ENCODE data around the gene ERBIN. TPM values are rescaled to one million over a fixed set of nuclear protein-coding genes. Genes with fewer than 3 reads are reported as not detected.

The ERBIN gene
- total RNA-seq, 1 experiment from 2014 or later, result 143 TPM

DNA sequence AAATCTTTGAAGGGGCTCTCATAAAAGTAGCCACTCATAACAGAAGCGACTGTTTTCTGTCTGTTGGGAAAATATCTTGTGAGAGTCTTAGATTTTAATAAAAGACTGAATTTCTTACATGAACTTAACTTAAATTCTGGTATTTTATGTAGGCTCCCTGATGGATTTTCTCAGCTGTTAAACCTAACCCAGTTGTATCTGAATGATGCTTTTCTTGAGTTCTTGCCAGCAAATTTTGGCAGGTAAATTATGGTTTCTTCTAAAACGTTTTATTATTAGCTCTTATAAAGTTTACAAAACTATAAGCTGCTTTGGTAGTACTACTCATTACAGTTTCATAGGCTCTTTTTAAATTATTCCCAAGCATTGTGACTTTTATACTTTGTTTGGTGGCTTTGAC is 87.0 kb downstream of the ERBIN start:
- no peaks in the 10 kb centered on the region for H3K9me3 ChIP-seq (ENCODE audit: insufficient read depth, low read depth)
- H3K4me1 ChIP-seq (replicated peaks; ENCODE audit: insufficient read depth), result no peaks in the 10 kb centered on the region
- POLR2A ChIA-PET (ENCODE audit: unreplicated experiment), result no interaction called here
- no peak for DNase-seq
- no peak overlapping the region for H3K27ac ChIP-seq
- CTCF ChIA-PET, result no interaction called here
- peaks cover 34% of the 10 kb centered on the region for H4K20me1 ChIP-seq (ENCODE audit: insufficient read depth)
- peaks cover 51% of the 10 kb centered on the region for H3F3A ChIP-seq (ENCODE audit: insufficient read depth, low read depth)
- no peak for TF ChIP-seq EZH2 (IDR thresholded peaks at IDR 0.05; ENCODE audit: low read depth)
- TF ChIP-seq, protein P1, sequence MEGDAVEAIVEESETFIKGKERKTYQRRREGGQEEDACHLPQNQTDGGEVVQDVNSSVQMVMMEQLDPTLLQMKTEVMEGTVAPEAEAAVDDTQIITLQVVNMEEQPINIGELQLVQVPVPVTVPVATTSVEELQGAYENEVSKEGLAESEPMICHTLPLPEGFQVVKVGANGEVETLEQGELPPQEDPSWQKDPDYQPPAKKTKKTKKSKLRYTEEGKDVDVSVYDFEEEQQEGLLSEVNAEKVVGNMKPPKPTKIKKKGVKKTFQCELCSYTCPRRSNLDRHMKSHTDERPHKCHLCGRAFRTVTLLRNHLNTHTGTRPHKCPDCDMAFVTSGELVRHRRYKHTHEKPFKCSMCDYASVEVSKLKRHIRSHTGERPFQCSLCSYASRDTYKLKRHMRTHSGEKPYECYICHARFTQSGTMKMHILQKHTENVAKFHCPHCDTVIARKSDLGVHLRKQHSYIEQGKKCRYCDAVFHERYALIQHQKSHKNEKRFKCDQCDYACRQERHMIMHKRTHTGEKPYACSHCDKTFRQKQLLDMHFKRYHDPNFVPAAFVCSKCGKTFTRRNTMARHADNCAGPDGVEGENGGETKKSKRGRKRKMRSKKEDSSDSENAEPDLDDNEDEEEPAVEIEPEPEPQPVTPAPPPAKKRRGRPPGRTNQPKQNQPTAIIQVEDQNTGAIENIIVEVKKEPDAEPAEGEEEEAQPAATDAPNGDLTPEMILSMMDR (conservative IDR thresholded peaks at IDR 0.05), result no peak
- no peak overlapping the region for H3K4me3 ChIP-seq
- no TSS peak for BruUV-seq (replicated peaks)
- no peak overlapping the region for H2AFZ ChIP-seq
- H3K4me2 ChIP-seq, result no peak overlapping the region
- no peaks in the 10 kb centered on the region for H3K9me2 ChIP-seq (ENCODE audit: insufficient read depth)
- peaks cover 36% of the 10 kb centered on the region for H3K79me2 ChIP-seq (ENCODE audit: low read depth)
- H3K36me3 ChIP-seq (ENCODE audit: low read depth), result 0 out of 2 replicates have a peak, but pooled peaks cover 20% of the 10 kb centered on the region
- H3K27me3 ChIP-seq (ENCODE audit: insufficient read depth, low read depth), result no peaks in the 10 kb centered on the region
- intact Hi-C loops (cut with micrococcal nuclease; ENCODE audit: unreplicated experiment), result loop anchor here (10.0 kb wide), 1 partner anchor 249 kb away; no protein-coding TSS in a partner anchor

DNA sequence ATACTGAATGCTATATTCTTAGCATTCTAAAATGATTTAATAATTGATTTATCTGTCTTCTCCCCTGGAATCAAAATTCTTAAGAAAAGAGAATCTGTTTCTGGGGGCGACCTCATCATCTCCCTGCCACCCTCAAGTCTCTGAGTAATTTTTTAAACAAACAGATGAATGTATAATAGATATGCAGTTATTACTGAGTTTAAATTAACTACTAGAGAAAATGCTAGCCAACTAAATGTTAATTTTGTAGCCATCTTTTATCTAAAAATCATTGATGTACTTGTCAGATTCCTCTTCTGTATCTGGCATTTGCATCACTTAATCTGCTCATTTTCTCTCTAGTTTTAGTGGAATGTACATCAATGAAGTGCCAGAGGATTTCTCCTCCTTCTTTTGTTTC is 87.5 kb downstream of the ERBIN start:
- H2AFZ ChIP-seq, result no peak overlapping the region
- no peaks in the 10 kb centered on the region for H3K9me2 ChIP-seq (ENCODE audit: insufficient read depth)
- 0 out of 2 replicates have a peak, but pooled peaks cover 20% of the 10 kb centered on the region for H3K36me3 ChIP-seq (ENCODE audit: low read depth)
- intact Hi-C loops (cut with micrococcal nuclease; ENCODE audit: unreplicated experiment), result loop anchor here (10.0 kb wide), 1 partner anchor 249 kb away; no protein-coding TSS in a partner anchor
- H3K79me2 ChIP-seq (ENCODE audit: low read depth), result peaks cover 31% of the 10 kb centered on the region
- H3K4me1 ChIP-seq (replicated peaks; ENCODE audit: insufficient read depth), result no peaks in the 10 kb centered on the region
- CTCF ChIA-PET, result no interaction called here
- no peak for TF ChIP-seq EZH2 (IDR thresholded peaks at IDR 0.05; ENCODE audit: low read depth)
- TF ChIP-seq, protein P1 (conservative IDR thresholded peaks at IDR 0.05), result no peak
- no peaks in the 10 kb centered on the region for H3K27me3 ChIP-seq (ENCODE audit: insufficient read depth, low read depth)
- H3K4me2 ChIP-seq, result no peak overlapping the region
- peaks cover 35% of the 10 kb centered on the region for H4K20me1 ChIP-seq (ENCODE audit: insufficient read depth)
- peaks cover 51% of the 10 kb centered on the region for H3F3A ChIP-seq (ENCODE audit: insufficient read depth, low read depth)
- H3K4me3 ChIP-seq, result no peak overlapping the region
- H3K9me3 ChIP-seq (ENCODE audit: insufficient read depth, low read depth), result no peaks in the 10 kb centered on the region
- no TSS peak for BruUV-seq (replicated peaks)
- H3K27ac ChIP-seq, result no peak overlapping the region
- no peak for DNase-seq
- POLR2A ChIA-PET (ENCODE audit: unreplicated experiment), result no interaction called here

DNA sequence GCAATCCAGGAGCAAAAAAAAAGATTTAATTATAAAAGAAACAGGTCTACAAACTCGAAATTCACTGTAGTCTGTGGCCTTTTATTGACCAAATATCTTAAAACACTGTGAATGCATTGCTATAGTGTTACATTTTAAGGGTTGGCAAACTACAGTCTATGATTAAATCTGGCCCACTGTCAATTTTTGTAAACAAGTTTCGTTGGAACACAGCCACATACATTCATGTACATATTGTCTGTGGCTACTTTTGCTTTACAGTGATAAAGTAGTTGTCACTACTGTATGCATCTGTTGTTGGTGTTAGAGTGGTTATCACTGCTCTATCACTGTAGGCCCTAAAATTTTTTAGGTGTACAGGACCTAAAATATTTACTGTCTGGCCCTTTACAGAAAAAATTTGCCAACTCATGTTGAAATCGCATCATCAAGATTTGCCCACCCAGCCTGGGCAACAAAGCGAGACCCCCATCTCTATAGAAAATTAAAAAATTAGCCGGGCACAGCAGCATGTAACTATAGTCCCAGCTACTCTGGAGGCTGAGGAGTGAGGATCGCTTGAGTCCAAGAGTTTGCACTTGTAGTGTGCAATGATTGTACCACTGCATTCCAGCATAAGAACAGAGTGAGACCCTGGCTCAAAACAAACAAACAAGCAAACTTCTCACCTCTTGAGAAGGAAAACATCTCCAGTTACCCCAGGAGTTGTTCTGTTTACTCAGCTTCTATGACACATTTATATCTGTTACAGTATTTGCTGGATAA is 89.0 kb downstream of the ERBIN start:
- peaks cover 24% of the 10 kb centered on the region for H3K79me2 ChIP-seq (ENCODE audit: low read depth)
- no TSS peak for BruUV-seq (replicated peaks)
- H3K4me1 ChIP-seq (replicated peaks; ENCODE audit: insufficient read depth), result no peaks in the 10 kb centered on the region
- ChIA-PET POLR2A (ENCODE audit: unreplicated experiment) (no interaction called here), CTCF (no interaction called here)
- no peak overlapping the region for H3K4me3 ChIP-seq
- TF ChIP-seq EZH2 (IDR thresholded peaks at IDR 0.05; ENCODE audit: low read depth), result no peak
- TF ChIP-seq, protein P1 (conservative IDR thresholded peaks at IDR 0.05), result no peak
- H4K20me1 ChIP-seq (ENCODE audit: insufficient read depth), result peaks cover 35% of the 10 kb centered on the region
- intact Hi-C loops (cut with micrococcal nuclease; ENCODE audit: unreplicated experiment), result loop anchor here (10.0 kb wide), 1 partner anchor 251 kb away; no protein-coding TSS in a partner anchor
- DNase-seq, result no peak
- H3F3A ChIP-seq (ENCODE audit: insufficient read depth, low read depth), result peaks cover 50% of the 10 kb centered on the region
- no peak overlapping the region for H3K4me2 ChIP-seq
- no peaks in the 10 kb centered on the region for H3K9me2 ChIP-seq (ENCODE audit: insufficient read depth)
- no peaks in the 10 kb centered on the region for H3K27me3 ChIP-seq (ENCODE audit: insufficient read depth, low read depth)
- no peak overlapping the region for H2AFZ ChIP-seq
- peaks cover 20% of the 10 kb centered on the region; the same call in 1 of the 2 replicates for H3K36me3 ChIP-seq (ENCODE audit: low read depth)
- H3K27ac ChIP-seq, result no peak overlapping the region
- H3K9me3 ChIP-seq (ENCODE audit: insufficient read depth, low read depth), result no peaks in the 10 kb centered on the region

Measured in PC-9 (cell line).